Occipital lobe (tissue), 2 donors: ENCODE measurements around the gene CPA5. TPM values are rescaled to one million over a fixed set of nuclear protein-coding genes. Genes with fewer than 3 reads are reported as not detected.
"Not testable (repeated sequence)": the region's sequence is repeated elsewhere in the genome, so short reads cannot be mapped to it uniquely, and the experiment has no call there.

Source experiments
- DNase-seq: peaks from one replicate; lab custom pipeline; 2025; lab: John Stamatoyannopoulos, UW
- total RNA-seq: library from RNA; depleted of rRNA; stranded (reverse); fragments of >200 nt; gene quantifications from one replicate; pipeline ENCODE4 v1.2.3, GENCODE V29; 2014

Gene CPA5
- total RNA-seq, 1 donor from 2014 or later, result not detected

DNA sequence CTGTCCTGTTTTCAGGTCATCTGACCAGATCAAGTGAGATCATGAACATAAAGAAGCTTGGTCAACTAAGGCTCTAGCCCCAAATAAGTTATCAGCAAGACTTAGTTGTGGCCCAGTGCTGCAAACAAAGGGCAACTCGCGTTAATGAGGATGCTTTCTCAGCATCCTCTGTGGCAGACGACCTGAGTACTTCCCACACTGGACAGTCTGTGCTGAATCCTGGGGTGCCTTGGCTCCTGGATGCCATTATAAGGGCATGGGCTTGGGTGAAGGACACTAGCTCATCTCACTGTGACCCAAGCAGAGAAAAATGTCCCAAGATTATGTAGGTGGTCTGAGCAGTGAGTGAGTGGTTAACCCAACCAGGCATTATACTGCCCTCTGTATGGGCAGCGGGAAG, 13.9 kb downstream of the CPA5 start:
- no peak for DNase-seq

DNA sequence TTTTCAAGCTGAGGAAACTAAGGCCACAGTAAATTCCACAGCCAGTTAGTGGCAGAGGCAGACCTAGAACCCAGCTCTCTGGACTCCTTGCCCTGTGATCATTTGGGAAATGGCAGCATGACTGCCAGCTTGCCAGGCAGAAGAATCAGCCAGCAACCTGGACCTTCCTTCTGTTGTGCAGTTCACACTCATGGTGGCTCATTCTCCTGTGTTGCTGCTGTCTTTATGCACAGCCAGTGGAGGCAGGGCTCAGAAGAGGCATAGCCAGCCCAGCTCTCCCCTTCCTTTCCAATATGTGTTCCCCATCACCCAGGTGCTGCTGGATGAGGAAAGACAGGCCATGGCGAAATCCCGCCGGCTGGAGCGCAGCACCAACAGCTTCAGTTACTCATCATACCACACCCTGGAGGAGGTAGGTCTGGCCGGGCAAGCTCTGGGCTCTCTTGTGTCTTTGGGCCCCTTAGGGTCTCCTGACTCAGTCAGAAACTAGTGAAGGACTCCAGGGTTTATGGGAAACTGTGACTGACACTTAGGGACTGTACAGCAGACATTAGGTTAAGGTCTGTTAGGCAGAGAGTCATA, 14.8 kb downstream of the CPA5 start:
- no peak for DNase-seq

DNA sequence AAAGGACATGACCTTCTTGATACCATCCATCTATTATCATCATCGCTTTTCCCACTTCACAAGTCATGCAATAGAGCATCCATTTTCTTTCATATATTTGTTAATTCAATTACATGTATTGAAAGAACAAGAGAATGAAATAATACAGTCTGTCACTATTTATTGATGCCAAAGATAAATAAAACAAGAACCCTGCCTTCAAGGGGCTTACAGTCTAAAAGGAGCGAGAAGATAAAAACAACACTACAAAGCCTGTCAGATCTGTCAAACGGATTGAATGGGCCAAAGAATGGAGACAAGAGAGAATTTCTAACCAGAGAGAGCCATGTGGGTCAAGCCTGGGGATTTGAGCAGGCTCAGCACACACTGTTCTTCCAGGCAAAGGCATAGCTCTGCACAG, 15.9 kb downstream of the CPA5 start:
- no peak for DNase-seq

DNA sequence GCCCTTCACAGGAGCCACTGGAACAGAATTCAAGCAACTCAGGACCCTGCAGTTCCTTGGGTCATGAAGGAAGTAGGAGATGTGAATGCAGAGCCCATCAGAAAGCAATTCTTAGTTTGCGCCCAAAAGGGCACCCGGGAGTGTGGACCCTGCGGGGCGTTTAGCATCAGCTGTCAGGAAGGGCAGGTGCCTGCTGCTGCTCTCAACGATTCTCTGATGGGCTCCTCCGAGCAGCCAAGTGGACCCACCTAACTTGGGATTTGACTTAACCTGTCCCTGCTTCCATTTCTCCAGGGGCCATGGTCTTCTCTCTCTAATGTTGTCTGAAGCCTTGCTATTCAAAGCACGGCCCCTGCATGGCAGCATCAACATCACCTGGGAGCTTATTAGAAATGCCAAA, 17.1 kb downstream of the CPA5 start:
- no peak for DNase-seq

DNA sequence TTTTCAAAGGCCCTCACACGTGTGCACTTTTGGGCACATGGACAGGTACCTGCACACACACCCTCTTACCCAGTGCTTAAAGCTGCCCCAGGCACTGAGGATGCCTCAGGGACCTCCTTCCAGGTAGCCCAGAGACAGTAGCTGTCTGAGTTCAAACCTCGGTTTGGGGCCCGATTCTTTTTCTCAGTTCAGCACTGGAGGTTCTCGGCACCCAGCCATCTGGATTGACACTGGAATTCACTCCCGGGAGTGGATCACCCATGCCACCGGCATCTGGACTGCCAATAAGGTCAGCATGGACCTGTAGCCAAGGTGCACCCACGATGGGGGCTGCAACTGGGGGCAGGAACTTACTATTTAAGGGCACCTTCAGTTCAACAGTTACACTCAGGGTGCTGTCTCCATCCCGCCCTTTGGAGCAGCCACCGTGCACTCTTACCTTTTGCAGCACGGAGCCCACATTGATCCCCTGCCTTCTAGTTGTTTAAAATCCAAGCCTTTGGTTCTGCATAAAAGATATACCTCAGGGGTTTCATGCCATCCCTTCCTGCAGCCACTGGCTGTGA, 17.7 kb downstream of the CPA5 start:
- no peak for DNase-seq

DNA sequence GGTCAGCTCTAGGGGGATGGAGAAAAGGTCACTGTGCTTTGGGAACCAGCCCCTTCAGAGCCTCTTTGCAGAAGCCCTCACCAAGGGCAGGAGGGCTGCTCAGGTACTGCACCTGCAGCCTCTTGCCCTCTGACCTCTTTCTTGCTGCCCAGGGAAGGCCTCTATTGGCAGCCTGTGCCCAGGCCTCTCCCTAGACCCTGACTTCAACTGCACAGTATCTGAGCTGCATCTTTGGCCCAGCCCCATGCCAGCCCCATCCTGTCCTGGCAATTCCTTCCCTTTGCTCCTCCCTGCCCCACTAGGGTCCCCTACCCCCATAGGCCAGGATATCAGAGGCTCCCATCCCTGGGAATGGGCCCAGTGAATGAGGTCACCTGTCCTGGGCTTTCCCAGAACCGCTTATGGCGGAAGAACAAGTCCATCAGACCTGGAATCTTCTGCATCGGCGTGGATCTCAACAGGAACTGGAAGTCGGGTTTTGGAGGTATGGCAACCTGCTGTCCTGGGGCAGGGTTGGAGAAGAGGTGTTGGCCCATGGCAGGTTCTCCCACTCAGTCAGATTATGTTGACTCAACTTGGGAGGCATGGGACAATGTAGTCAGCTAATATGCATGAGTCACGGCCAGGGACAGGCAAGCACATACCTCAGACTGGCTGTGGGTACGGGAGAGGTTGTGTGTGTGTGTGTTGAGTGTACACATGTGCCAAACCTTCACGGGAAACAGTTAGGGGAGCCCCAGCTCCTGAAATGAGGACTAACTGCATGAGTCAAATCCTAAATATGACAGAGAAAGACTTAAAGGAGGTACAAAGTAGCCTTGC, 18.6 kb downstream of the CPA5 start:
- DNase-seq, result no peak

DNA sequence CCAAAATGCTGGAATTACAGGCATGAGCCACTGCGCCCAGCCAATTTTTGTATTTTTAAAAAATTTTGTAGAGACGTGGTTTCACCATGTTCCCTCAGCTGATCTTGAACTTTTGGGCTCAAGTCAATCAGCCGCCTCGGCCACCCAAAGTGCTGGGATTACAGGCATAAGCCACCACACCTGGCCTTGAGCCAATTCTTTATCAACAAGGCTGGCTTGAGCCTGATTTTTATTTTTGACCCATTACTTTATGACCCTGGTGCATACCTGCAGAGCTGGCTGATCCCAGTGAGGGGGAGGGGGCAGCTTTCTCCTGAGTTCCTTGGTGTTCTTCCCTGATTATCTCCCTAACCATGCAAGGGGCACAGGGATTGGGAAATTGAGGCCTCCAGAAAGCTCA, 19.8 kb downstream of the CPA5 start:
- no peak for DNase-seq

DNA sequence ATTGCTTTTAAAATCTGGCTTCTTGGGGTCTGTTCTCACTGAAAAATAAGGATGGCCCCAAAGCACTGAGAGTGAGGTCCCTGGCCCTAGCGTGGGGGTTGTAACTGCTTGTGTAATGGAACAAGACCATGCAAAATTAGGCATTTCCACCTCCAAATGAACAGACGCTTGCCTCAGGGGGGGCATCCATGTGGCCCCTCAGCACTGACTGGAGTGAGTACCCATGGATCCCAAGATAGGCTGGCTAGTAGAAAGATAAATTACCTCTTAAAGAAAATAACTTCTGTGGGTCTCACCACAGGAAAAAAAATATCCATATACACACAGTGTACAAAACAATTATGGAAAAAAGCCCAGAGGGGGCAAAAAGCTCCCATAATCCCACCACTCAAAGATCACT, 20.5 kb downstream of the CPA5 start:
- no peak for DNase-seq

DNA sequence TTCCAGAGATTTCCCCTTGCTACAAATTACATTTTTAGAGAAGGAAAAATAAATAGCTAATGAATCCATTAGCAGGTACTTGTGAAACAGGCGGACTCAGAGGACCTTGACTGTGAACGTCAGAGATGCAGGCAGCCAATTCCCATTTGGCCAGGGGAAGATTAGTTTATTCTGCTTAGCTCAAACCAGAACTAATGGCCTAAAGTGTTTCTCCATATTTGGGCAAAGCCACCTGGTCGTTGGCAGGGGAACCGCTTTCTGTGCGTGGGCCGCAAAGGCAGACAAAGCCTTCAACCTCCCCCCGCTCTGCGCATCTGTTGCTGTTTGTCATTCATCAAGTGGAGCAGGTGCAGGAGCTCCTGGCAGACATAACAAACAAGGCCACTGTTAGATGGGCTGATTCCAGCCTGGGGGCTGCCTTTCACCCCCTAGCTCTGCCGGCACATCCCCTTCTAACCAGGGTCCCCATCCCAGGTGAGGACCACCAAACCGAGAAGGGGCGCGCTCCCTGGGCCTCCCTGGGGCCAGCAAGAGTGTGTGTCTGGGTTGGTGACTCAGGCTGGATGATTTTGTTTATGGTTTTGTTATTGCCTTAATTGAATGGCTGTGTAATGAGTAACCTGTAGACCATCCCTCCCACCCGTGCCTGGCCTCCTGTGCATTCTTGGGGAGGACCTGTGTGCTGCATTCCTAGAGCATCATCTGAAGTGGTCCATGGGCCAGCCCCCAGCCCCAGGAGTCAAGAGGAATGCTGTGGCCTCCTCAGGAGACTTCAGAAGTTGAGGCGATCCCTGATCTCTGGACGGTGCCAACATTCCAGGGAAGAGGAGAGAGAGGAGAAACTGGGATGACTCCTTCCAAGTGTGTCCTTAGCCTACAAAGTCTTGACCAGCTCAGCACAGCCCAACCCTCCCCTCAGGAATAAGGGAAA, 21.2 kb downstream of the CPA5 start:
- no peak for DNase-seq

DNA sequence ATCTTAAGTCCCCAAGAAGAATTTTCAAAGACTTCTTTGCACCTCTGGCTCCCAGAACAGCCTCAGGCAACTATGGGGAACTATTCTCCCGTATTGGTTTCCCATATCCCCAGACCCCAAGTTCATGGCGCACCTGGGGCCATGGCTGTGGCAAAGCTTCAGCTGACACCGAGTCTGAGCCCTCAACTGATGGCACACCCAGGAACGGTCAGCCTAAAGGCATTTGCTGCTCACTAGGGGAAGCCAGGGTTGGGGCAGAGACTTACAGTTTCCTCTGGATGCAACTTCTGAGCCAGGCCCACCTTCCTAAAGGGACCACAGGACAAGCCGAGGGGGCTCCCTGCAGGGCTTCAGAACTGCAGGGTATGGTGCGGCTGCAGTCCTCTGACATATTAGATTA, 21.9 kb downstream of the CPA5 start:
- DNase-seq, result no peak

DNA sequence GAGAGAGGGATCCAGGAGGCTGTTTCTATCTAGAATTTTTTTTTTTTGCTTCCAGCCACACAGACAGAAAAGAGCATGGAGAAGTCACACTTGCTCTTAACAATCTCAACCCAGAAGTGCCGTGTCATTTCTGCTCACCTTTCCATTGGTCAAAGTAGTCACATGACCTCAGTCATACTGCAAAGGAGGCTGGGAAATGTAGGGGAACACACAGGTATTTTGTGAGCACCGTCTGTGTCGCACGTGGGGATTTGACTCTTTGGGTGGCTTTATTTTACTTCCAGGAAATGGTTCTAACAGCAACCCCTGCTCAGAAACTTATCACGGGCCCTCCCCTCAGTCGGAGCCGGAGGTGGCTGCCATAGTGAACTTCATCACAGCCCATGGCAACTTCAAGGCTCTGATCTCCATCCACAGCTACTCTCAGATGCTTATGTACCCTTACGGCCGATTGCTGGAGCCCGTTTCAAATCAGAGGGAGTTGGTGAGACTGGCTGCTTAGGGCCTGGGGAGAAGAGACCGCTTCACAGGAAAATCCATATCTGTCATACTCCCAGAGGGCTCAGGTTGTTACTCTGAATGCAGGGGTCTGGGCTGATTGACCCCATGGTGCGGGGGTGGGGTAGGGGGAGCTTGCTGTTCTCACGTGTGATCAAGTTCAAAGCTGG, 22.6 kb downstream of the CPA5 start:
- DNase-seq, result no peak

DNA sequence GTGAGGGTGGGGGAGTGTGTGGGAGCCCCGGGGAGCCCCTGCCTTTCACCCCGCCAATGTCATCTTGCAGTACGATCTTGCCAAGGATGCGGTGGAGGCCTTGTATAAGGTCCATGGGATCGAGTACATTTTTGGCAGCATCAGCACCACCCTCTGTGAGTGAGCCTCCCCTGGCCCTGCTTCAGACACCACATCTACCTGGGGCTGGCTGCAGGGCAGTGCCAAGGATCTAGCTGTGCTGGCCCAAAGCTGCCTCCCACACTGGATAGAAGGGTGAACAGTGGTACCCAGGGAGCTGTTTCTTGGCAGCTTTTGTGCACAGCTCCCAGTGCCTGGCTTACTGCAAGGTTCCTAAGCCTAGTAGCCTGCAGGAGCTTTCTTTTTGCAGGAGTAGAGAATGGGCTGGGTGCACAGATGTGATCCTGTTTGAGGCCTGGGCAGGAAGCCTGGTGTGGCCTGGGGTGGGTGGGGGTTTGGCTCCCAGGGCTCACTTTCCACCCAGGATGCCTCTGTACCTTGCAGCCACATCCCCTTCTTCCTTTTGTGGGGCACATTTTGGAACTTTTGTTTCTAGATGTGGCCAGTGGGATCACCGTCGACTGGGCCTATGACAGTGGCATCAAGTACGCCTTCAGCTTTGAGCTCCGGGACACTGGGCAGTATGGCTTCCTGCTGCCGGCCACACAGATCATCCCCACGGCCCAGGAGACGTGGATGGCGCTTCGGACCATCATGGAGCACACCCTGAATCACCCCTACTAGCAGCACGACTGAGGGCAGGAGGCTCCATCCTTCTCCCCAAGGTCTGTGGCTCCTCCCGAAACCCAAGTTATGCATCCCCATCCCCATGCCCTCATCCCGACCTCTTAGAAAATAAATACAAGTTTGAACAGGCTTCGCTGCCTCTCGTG, 23.5 kb downstream of the CPA5 start:
- DNase-seq, result no peak

DNA sequence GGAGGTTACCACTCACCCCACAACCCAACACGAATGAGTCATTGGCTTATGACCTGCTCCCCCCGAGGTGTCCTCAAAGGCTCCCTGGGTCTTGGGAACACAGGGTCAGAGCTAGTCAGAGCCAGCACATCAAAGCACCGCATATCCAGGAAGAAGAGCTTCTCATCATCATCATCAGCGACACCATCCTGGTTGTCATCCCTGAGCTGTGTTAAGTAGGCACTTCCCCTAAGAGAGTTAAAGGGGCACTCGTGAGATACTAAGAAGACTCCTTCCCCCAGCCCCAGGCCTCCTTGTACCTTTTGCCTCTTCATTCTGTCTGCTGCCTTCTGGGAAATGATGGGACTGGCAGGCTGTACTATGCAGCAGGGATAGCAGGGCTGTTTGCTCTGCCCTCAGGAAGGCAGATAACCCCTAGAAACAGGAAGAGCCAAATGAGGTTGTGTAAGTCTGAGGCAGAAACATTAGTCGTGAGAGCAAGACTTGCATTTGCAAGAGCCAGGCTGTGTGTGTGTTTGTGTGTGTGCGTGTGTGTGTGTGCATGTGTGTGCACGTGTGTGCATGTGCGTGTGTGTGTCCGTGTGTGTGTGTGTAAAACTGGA, 24.6 kb downstream of the CPA5 start:
- no peak for DNase-seq

DNA sequence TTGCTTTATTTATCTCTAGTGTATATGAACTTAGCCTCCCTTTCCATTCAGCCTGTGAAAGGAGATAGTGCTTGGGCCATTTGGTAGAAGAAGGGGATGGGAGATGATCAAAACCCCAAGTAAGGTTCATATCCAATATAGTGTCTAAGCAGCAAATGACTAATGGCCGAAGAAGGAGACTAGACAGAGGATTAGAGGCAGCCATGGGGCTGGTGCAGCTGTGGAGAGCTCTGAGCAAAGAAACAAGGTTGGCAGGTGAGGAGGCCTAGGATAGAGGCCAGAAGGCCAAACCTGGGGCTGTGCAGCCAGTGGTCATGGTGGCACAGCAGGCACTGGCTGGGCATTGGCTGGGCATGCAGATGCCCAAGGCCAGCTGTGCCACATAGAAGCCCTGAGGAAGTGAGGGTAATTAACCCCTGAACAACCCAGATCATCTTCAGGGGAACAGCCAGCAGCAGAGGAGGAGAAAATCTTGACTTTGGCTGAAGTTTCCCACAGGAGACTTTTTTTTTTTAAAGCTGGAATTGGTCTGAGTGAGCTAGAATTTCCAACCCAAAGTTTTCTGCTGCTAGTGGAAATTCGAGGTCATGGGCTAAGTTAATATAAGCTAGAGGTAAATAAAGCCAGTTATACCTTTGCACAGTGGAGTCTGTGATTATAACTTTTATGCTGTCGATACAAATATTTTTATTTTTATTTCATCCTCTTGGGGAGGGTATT, 25.4 kb downstream of the CPA5 start:
- no peak for DNase-seq

DNA sequence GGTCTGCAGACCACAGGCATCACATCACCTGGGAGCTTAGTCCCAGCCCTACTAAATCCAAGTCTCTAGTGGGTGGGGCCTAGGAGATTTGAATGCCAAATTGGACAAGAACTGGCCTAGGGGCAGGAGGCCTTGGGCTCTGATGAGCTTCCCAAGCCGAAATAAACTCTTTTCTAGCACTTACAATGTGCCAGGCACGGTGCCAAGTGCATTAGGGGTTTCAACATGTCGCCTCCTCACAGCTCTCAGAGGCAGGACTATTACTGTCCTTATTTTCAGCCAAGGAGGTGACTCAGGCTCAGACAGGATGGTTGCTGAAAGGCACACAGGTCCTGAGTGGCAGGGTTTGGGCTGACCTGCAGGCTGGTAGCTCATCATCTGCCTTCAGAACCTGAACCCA, 26.4 kb downstream of the CPA5 start:
- no peak for DNase-seq

DNA sequence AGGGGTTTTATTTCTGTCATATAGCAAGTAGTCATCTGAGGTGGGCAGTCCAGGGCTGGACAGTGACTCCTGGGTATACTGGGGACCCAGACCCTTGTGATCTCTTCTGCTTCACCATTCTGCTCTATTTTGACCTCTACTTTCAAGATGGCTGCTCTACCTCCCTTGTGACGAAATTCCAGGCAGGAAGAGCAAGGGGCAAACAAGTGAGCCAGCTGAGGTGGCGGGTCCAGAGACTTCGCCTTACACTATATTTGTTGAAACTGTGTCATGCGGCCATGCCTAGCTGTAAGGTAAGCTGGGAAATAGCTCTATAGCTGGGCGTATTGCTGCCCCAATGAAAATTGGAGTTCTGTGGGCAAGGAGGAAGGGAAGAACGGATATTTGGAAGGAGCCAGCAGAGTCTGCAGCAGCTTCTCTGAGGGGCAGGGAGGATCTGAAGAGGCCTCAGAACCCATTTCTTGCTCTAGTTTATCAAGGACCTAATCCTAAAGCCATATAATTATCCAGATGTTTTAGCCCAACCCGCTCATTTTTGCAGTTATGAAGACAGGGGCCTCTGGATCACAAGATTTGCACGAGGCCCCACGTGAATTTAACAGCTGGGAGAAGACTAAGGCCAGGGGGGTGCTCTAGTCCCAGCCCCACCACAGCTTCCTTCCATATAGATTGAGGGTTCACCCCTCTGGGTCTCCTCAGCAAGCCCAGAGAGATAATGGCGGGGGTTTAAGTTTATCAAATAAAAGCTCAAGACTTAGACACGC, 28.0 kb downstream of the CPA5 start:
- DNase-seq, result no peak

DNA sequence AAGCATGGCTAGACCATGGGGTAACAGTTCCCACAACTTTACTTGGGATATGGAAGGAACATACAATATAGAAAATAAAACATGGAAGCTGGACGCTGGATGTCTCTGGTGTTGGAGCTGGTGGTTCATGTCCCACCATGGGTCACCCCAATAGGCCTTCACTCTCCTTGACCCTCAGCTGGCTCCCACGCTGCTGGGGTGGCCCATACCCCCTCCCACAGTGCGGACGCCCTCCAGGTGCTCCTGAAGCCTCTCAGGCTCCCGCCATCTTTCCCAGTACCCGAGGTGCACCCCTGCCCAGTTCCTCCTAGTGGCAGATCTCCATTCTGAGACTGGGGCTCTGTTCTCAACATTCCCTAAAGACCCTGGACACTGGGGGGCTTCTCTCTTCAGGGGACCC, 29.9 kb downstream of the CPA5 start:
- DNase-seq, result no peak

DNA sequence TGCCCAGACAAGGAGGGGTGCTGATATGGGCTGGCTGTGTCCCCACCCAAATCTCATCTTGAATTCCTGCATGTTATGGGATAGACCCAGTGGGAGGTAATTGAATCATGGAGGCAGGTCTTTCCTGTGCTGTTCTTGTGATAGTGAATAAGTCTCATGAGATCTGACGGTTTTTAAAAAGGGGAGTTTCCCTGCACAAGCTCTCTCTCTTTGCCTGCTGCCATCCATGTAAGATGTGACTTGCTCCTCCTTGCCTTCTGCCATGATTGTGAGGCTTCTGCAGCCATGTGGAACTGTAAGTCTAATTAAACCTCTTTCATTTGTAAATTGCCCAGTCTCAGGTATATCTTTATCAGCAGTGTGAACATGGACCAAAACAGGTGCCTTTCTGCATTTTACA, 31.8 kb downstream of the CPA5 start:
- DNase-seq, result not testable (repeated sequence)
